ENCODE results near the gene SLC6A3. TPM values are rescaled to one million over a fixed set of nuclear protein-coding genes. Genes with fewer than 3 reads are reported as not detected.

SLC6A3 gene
- total RNA-seq, 4 donors from 2014 or later: not detected

- Histone ChIP-seq H3K36me3 (no peaks in the 10 kb centered on the region), H3K4me1 (no peaks in the 10 kb centered on the region), H3K27ac (no peak overlapping the region), H3K4me3 (no peak overlapping the region), H3K9me3 (no peaks in the 10 kb centered on the region), H3K27me3 (no peaks in the 10 kb centered on the region)
- DNase-seq: no peak
- TF ChIP-seq CTCF (IDR thresholded peaks at IDR 0.05 in 4 of 5, conservative IDR thresholded peaks at IDR 0.05 in 1 of 5): no peak
- no peak for ATAC-seq
- in situ Hi-C loops (cut with MboI; ENCODE audit: low sequenced_read_pairs in 4 of 4) (no loop called here), intact Hi-C loops (cut with DNase I; ENCODE audit: low total_unique reads) (no loop called here)
These were observed 21.5 kb upstream of the SLC6A3 start for GRCh38 chr5:1466631-1467265.

DNA sequence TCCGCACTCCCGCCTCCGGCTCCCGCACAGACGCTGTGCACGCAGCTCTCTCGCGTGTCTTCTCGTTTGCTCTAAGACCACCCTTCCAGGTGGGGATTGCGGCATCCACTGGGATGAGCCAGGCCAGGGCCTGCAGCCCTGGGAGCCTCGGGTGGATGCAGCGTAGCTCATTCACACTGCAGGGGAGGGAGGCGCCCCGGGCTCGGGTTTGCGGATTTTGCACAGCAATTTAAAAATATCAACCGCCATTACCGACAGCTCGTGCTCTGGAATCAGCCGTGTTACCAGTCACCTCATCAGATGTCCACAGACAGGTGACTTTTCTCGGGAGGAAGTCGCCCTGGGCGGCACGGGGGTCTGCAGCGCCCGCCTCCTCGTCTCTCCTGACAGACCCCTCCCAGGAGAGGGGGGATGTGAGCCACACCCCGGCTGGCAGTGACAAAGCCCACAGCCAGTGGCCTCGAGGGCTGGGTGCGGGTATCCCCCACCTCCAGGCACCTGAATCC lies 20.8 kb upstream of the SLC6A3 start:
- Histone ChIP-seq H3K27ac (no peak overlapping the region), H3K4me3 (no peak overlapping the region), H3K4me1 (no peaks in the 10 kb centered on the region), H3K36me3 (no peaks in the 10 kb centered on the region), H3K9me3 (no peaks in the 10 kb centered on the region), H3K27me3 (no peaks in the 10 kb centered on the region)
- in situ Hi-C loops (cut with MboI; ENCODE audit: low sequenced_read_pairs in 4 of 4) (no loop called here), intact Hi-C loops (cut with DNase I; ENCODE audit: low total_unique reads) (no loop called here)
- ATAC-seq (no peak), DNase-seq (no peak)
- TF ChIP-seq POLR2A (IDR thresholded peaks at IDR 0.05) (no peak), CTCF (IDR thresholded peaks at IDR 0.05 in 4 of 5, conservative IDR thresholded peaks at IDR 0.05 in 1 of 5) (no peak)

DNA sequence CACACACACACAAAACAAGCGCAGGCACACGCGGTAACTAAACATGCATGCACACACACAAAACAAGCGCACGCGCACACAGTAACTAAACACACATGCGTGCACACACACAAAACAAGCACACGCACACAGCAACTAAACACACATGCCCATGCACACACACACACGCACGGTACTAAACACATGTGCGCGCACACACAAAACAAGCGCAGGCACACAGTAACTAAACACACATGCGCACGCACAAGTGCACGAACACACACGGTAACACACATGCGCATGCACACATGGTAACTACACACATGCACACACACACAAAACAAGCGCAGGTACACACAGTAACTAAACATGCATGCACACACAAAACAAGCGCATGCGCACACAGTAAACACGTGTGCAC lies 19.9 kb upstream of the SLC6A3 start:
- ATAC-seq: no peak
- DNase-seq: no peak
- TF ChIP-seq POLR2A (IDR thresholded peaks at IDR 0.05) (no peak), CTCF (IDR thresholded peaks at IDR 0.05 in 4 of 5, conservative IDR thresholded peaks at IDR 0.05 in 1 of 5) (no peak)
- Histone ChIP-seq H3K36me3 (no peaks in the 10 kb centered on the region), H3K27me3 (peaks cover 0 to 6% (median 4%) of the 10 kb centered on the region in 3 donors), H3K4me1 (no peaks in the 10 kb centered on the region), H3K27ac (no peak overlapping the region), H3K9me3 (no peaks in the 10 kb centered on the region), H3K4me3 (no peak overlapping the region)
- in situ Hi-C loops (cut with MboI; ENCODE audit: low sequenced_read_pairs in 4 of 4) (no loop called here), intact Hi-C loops (cut with DNase I; ENCODE audit: low total_unique reads) (no loop called here)

GRCh38 chr5:1464511-1464910 lies 19.3 kb upstream of the SLC6A3 start:
- ATAC-seq (no peak), DNase-seq (no peak)
- no peak overlapping the region for H3K27ac ChIP-seq
- TF ChIP-seq CTCF (IDR thresholded peaks at IDR 0.05 in 4 of 5, conservative IDR thresholded peaks at IDR 0.05 in 1 of 5) (no peak), POLR2A (IDR thresholded peaks at IDR 0.05) (no peak)
- no peaks in the 10 kb centered on the region for H3K4me1 ChIP-seq
- no peaks in the 10 kb centered on the region for H3K36me3 ChIP-seq
- H3K4me3 ChIP-seq: no peak overlapping the region
- in situ Hi-C loops (cut with MboI; ENCODE audit: low sequenced_read_pairs in 4 of 4) (no loop called here), intact Hi-C loops (cut with DNase I; ENCODE audit: low total_unique reads) (no loop called here)
- H3K9me3 ChIP-seq: no peaks in the 10 kb centered on the region
- H3K27me3 ChIP-seq: peaks cover 0 to 9% (median 4%) of the 10 kb centered on the region in 3 donors

DNA sequence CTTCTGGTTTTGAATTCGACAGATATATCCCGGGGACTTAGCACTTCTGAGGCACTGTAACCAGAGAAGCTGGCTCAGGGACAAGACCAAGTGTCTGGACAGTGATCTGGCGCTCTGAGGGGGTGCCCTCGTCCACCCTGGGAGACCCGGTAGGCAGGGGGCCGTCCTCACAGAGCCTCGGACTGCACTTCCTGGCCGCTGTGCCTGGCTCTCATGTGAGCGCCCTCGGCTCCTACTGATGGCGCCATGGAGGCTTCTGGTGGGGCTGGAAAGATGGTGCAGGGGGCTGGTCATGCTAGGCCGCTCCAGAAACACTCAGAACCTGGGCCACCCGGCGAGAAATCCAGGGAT lies 18.8 kb upstream of the SLC6A3 start:
- intact Hi-C loops (cut with DNase I; ENCODE audit: low total_unique reads) (no loop called here), in situ Hi-C loops (cut with MboI; ENCODE audit: low sequenced_read_pairs in 4 of 4) (no loop called here)
- Histone ChIP-seq H3K36me3 (no peaks in the 10 kb centered on the region), H3K4me3 (no peak overlapping the region), H3K4me1 (no peaks in the 10 kb centered on the region), H3K27me3 (peaks cover 0 to 9% (median 4%) of the 10 kb centered on the region in 3 donors), H3K27ac (no peak overlapping the region), H3K9me3 (no peaks in the 10 kb centered on the region)
- no peak for TF ChIP-seq POLR2A (IDR thresholded peaks at IDR 0.05)
- DNase-seq: no peak
- ATAC-seq: no peak
